HPDE6-E6E7 (cell line): ENCODE measurements around the gene CD2.

Experiments used
- DNase-seq: peaks from one replicate; pipeline ENCODE4 v3.0.0; 2011; ENCODE audit warnings: missing footprints; ENCODE audit errors: extremely low spot score

CD2 gene

GRCh38 chr1:116760487-116760886, 6.3 kb downstream of the CD2 start:
- DNase-seq: no peak

DNA sequence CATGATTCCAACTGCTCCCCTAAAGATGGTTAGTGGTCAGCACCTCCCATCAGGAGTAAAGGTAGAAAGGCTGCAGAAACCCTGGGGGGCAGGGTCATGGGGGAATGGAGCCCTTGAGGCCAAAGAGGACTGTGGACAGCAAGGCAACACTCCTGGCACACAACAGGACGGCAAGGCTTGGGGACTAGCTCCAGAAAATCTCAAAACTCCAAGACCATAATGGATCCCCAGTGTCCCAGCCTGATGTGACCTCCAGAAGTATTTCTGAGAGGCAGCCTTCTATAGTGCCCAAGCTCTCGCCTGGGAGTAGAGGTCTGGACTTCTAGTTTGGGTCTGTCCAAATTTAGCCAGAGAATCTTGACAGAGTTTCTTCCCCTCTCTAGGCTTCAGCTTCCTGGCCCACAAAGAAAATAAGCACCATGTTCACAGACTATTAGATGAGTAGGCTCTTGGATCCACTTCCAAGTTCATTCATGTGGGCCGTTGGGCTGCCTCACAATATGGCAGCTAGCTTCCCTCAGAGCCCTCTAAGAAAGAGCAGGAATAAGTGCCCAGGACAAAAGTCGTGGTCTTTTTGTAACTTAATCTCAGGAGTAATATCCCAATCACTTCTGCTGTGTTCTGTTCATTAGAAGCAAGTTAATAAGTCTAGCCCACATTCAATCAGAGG, 6.9 kb downstream of the CD2 start:
- DNase-seq: no peak

DNA sequence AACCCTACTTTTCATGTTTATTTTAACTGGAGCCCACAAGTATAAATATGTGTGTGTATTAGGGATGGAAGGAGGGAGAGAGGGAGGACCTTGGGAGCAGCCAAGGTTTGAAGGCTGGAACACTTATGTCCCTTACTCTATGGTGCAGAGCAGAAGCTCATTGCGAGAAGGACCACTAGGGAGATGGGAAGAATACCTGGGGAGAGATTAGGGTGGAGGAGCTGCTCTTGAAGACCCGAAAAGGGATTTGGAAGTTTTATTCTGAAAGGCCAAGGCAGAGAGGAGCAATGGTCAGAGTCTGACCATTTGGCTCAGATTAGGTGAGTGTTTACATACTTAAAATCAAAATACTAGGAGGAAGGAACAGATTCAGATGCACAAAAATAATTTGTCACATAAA, 8.1 kb downstream of the CD2 start:
- DNase-seq: no peak

DNA sequence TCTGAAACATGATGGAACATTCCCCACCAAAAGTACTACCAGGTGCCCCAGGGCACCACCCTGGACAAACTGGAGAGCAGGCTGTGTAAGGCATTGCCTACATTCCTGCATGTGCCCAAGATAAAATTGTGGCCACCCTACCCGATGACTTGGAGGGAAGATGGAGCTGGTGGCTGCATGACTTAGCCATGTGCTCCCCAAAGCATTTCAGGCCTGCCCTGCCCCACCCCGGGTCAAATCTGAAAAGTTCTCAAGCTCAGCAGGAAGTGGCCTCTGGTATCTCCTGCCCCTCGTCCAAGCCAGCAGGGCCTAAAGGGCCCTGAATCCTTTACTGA, 8.5 kb downstream of the CD2 start:
- no peak for DNase-seq

GRCh38 chr1:116763116-116763786, 9.0 kb downstream of the CD2 start:
- no peak for DNase-seq

DNA sequence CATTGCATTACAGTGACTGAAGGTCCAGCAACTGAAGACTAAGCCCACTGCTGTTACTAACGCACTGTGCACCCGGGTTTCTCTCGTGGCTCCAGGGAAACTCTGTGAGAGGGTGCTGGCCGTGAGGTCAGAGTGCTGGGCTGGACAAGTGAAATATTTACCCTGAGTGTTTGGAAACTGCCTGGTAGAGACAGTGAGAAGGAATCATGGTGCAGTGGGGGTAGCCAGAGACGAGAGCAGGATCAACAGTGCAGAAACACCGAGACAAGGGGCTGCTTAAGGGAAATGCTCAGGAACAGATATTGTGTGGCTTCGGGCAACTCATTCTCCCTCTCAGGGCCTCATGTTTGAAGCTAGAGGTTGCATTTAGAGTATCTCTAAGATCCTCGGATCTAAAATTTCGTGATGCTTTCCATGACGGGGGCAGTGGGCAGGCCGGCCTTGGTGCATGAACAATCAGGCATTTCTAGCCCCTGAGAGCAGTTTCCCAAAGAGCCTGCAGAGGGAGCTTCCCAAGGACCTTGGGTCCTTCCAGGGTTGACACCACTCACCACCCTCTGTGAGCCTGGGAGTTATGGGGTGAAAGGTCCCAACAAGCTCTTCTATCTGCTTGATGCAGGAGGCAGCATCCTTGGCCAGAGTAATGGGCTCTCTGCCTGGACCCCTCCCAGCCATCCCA, 9.7 kb downstream of the CD2 start:
- peak; percentile 27 for DNase-seq

DNA sequence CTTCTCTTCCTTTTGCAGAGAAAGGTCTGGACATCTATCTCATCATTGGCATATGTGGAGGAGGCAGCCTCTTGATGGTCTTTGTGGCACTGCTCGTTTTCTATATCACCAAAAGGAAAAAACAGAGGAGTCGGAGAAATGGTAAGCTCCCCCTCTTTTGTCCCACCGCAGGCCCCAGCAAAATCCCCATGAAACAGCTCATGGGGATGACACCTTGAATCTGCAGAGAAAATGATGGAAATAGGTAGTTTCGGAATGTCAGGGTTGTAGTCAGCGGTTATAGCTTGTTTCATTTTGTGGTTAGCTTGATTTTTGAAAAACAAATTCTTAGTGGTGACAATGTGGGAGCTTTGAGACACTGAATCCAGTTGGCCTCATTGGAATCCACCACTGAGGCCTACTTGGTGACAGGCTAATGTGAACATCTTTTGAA, 10.3 kb downstream of the CD2 start:
- no peak for DNase-seq

DNA sequence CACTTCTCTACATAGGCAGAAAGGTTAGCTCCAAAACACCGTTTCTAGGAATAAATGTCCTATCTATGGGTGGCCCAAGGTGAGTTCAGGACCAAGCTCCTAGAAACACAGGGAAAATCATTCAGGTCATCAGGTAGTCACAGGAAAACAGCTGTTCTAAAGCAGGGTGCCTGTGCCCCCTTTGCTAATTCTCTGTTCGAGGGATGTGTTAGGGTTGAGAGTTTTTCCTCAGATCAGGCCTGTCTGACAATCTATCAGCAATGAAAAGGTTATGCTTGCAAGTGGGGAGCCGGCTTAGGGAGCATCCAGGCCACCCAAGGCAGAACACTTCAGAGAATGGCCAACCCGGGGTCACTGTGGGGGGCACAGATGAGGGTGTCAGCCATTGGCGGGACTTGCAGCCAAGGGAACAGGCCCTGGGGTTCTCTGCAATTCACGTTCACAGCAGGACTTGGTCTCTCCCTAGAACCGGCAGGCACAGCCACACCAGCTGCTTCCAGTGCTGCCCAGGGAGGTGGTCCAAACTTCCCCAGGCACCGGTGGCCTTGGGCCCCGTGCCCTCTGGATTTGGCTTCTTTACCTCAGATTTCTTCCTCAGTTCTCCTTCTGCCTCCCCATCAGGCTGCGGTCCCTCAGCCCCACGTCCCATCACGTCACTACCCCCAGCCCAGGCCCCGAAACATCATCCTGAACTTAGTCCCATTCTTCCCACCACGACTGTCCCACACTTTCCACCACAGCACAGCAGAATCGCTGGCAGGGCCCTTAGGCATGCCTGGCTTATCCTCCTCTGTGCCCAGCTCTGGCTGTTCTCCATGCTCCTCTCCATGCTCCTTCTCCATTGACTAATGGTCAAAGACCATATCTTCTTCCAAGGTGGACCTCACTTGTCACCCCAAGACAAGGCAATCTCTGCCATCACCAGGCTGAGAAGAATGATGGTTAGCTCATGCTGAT, 11.0 kb downstream of the CD2 start:
- no peak for DNase-seq

GRCh38 chr1:116765962-116766361, 11.7 kb downstream of the CD2 start:
- DNase-seq: no peak

DNA sequence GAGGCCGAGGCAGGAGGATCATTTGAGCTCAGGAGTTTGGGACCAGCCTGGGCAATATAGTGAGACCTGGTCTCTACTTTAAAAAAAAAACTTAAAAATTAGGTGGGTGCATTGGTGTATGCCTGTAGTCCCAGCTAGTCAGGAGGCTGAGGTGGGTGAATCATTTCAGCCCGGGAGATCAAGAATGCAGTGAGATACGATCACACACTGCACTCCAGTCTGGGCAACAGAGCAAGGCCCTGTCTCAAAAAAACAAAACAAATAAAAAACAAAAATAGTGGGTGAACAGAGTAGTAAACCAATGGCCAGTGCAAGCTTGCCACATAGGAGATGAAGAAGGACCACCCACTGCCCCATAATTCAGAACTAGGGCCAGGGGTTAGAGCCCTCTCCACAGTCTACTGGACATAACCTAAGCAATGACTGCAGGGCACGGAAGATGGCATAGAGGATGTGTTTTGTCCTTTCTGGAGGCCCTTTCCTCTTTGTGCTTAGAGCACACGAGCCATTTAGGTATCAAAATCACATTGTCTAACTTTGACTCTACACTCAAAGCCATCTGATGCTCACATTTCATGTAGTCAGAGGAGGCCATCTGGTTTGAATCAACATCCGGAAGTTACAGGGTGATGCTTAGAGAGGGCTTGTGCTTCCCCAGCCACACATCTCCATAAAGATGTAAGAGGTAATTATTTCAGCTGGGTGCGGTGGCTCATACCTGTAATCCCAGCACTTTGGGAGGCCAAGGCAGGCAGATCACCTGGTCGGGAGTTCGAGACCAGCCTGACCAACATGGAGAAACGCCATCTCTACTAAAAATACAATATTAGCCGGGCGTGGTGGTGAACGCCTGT, 12.6 kb downstream of the CD2 start:
- DNase-seq: no peak

DNA sequence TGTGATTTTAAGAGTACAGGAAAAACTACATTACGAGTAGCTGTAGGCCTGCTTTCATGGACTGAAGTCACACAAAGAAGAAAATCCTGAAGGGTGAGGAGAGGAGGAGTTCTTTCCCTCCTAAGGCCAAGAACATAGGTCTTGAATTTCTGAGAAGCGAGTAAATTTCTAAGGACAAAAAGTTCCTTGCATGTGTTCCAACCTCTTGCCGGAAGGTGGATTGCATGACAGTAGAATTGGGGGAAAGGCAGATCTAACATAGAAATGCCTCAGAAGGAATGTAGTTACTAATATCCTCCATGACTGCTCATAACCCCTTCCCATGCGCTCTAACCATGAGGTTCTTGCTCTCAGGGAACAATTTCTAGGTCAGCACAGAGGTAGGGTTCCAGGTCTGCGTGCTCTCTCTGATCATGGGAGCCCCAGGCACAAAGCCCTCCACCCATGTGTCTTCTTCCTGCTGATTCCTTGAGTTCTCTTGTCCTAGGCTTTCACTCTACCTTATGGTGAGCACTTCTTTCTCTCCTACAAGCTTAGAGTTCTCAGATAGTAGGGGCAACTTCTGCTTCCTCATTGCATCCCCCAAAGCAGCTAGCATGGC, 13.7 kb downstream of the CD2 start:
- DNase-seq: no peak

DNA sequence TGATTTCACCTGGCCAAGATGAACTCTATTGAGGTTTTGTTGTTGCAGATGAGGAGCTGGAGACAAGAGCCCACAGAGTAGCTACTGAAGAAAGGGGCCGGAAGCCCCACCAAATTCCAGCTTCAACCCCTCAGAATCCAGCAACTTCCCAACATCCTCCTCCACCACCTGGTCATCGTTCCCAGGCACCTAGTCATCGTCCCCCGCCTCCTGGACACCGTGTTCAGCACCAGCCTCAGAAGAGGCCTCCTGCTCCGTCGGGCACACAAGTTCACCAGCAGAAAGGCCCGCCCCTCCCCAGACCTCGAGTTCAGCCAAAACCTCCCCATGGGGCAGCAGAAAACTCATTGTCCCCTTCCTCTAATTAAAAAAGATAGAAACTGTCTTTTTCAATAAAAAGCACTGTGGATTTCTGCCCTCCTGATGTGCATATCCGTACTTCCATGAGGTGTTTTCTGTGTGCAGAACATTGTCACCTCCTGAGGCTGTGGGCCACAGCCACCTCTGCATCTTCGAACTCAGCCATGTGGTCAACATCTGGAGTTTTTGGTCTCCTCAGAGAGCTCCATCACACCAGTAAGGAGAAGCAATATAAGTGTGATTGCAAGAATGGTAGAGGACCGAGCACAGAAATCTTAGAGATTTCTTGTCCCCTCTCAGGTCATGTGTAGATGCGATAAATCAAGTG, 14.3 kb downstream of the CD2 start:
- DNase-seq: no peak

- no peak for DNase-seq
Measured at GRCh38 chr1:116769104-116769452, 14.8 kb downstream of the CD2 start.

DNA sequence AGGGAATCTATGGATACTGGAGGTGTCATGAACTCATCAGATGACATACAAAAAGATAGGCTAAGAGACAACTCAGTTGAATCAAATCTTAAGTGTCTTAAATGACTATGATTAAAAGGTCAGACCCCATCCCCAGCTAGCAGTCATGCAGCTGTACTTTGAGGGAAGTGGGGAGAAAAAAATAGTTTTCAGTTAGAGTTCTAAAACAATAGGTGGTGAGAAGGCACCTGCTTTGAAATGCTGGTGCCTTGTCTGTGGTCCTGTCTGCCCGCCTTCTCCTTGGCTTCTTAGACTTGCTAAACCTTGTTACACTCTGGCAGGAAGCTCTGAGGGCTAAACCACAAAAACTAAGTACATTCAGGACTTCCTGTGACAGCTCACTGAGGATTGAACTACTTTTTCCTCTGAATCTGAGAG, 15.3 kb downstream of the CD2 start:
- DNase-seq: no peak

- no peak for DNase-seq
Measured at GRCh38 chr1:116769994-116770393, 15.8 kb downstream of the CD2 start.

- no peak for DNase-seq
Measured at GRCh38 chr1:116770625-116771024, 16.4 kb downstream of the CD2 start.

GRCh38 chr1:116771997-116772647, 17.9 kb downstream of the CD2 start:
- no peak for DNase-seq

DNA sequence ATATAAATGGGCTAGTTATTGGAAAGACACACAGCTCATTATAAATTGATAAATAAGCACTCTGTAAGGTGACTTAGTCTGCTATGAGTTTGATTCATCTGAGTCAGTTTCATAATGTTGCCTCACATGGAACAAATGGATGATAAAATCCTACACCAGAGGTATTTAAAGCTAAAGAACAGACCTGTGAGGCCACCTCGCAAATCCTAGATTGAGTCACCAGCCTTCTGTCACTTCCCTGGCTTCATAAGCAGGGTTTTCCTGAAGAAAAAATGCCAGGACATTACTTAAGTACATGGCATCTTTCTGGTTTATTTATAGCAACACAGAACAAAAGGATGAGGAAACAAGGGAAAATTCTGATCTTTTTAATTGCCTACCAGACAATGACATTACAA, 18.4 kb downstream of the CD2 start:
- DNase-seq: no peak

GRCh38 chr1:116775116-116775752, 21.0 kb downstream of the CD2 start:
- no peak for DNase-seq
